ENCODE data around the gene TRIM37.

DNA sequence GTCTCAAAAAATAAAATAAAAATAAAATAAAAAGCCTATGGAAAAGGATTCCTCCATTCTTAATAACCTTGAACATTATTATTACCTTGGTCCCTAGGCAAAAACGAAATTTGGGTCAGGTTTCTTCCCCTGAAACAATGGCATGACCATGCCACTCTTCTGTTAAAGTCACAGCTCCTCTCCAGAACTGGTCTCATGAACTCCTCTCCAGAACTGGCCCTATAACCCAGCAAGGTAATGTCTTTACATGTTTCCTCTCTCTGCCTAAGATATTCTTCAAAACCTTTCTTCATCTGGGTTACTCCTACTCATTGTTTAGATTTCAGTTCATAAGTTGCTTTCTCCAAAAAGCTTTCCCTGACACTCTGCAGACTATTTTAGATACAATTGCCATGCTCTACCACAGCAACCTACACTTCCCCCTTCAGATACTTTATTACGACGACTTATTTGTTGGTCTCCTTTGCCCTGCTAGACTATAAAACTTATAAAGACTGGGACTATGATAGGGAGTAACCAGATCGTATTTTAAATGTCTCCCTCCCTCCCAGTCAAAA is 13.5 kb downstream of the TRIM37 start:
- TF ChIP-seq CREB1 (IDR thresholded peaks at IDR 0.05; ENCODE audit: low read depth) (no peak), CEBPB (IDR thresholded peaks at IDR 0.05) (no peak), RAD21 (IDR thresholded peaks at IDR 0.05; ENCODE audit: low read depth) (no peak), EP300 (IDR thresholded peaks at IDR 0.05; ENCODE audit: borderline replicate concordance) (no peak), TAF1 (IDR thresholded peaks at IDR 0.05; ENCODE audit: low read depth) (no peak), YY1 (IDR thresholded peaks at IDR 0.05; ENCODE audit: low read depth) (no peak), TEAD4 (IDR thresholded peaks at IDR 0.05) (no peak)
- TF ChIP-seq, protein P1, sequence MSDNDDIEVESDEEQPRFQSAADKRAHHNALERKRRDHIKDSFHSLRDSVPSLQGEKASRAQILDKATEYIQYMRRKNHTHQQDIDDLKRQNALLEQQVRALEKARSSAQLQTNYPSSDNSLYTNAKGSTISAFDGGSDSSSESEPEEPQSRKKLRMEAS (IDR thresholded peaks at IDR 0.05): no peak
- TF ChIP-seq, protein P2, sequence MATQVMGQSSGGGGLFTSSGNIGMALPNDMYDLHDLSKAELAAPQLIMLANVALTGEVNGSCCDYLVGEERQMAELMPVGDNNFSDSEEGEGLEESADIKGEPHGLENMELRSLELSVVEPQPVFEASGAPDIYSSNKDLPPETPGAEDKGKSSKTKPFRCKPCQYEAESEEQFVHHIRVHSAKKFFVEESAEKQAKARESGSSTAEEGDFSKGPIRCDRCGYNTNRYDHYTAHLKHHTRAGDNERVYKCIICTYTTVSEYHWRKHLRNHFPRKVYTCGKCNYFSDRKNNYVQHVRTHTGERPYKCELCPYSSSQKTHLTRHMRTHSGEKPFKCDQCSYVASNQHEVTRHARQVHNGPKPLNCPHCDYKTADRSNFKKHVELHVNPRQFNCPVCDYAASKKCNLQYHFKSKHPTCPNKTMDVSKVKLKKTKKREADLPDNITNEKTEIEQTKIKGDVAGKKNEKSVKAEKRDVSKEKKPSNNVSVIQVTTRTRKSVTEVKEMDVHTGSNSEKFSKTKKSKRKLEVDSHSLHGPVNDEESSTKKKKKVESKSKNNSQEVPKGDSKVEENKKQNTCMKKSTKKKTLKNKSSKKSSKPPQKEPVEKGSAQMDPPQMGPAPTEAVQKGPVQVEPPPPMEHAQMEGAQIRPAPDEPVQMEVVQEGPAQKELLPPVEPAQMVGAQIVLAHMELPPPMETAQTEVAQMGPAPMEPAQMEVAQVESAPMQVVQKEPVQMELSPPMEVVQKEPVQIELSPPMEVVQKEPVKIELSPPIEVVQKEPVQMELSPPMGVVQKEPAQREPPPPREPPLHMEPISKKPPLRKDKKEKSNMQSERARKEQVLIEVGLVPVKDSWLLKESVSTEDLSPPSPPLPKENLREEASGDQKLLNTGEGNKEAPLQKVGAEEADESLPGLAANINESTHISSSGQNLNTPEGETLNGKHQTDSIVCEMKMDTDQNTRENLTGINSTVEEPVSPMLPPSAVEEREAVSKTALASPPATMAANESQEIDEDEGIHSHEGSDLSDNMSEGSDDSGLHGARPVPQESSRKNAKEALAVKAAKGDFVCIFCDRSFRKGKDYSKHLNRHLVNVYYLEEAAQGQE (IDR thresholded peaks at IDR 0.05; ENCODE audit: low read depth): no peak

All from Ishikawa (cell line).